Neutrophil (primary cell): ENCODE results near the gene KAT7.

Experiments used
- H3K27ac ChIP-seq: fragments of 200-600 bp; sonication (generic); 2 replicates; pipeline ENCODE4 v1.5.1; 2016; ENCODE audit warnings: mild to moderate bottlenecking, moderate library complexity
- H3K27me3 ChIP-seq: fragments of 200-600 bp; sonication (generic); 2 replicates; pipeline ENCODE4 v1.6.0; 2016; ENCODE audit warnings: mild to moderate bottlenecking
- H3K36me3 ChIP-seq: fragments of 200-600 bp; sonication (generic); 2 replicates; pipeline ENCODE4 v1.5.1; 2017
- H3K4me1 ChIP-seq, 2 experiments: fragments of 200-600 bp in 1 of 2; sonication (generic) in 1 of 2; 1 replicate in 1 of 2; 2 replicates in 1 of 2; pipeline versions ENCODE4 v1.5.1 to v1.6.1; 2013 to 2016; ENCODE audit warnings: low read depth in 1 of 2, low read length in 1 of 2, mild to moderate bottlenecking in 1 of 2, moderate library complexity in 1 of 2; ENCODE audit not compliant: control insufficient read depth in 1 of 2, insufficient read depth in 1 of 2
- H3K4me3 ChIP-seq, 2 experiments: fragments of 200-600 bp in 1 of 2; sonication (generic) in 1 of 2; 1 replicate in 1 of 2; 2 replicates in 1 of 2; pipeline ENCODE4 v1.5.1; 2013 to 2016; ENCODE audit warnings: low read depth in 1 of 2, low read length in 1 of 2, mild to moderate bottlenecking in 1 of 2, moderate library complexity in 1 of 2
- H3K9me3 ChIP-seq: fragments of 200-600 bp; sonication (generic); 2 replicates; pipeline ENCODE4 v1.5.1; 2016
- TF ChIP-seq, protein P1 (sequence below): fragments of 200-600 bp; sonication (generic); IDR thresholded peaks from 2 replicates; pipeline ENCODE4 v1.5.1; 2016; ENCODE audit warnings: antibody characterized with exemption

The KAT7 gene

DNA sequence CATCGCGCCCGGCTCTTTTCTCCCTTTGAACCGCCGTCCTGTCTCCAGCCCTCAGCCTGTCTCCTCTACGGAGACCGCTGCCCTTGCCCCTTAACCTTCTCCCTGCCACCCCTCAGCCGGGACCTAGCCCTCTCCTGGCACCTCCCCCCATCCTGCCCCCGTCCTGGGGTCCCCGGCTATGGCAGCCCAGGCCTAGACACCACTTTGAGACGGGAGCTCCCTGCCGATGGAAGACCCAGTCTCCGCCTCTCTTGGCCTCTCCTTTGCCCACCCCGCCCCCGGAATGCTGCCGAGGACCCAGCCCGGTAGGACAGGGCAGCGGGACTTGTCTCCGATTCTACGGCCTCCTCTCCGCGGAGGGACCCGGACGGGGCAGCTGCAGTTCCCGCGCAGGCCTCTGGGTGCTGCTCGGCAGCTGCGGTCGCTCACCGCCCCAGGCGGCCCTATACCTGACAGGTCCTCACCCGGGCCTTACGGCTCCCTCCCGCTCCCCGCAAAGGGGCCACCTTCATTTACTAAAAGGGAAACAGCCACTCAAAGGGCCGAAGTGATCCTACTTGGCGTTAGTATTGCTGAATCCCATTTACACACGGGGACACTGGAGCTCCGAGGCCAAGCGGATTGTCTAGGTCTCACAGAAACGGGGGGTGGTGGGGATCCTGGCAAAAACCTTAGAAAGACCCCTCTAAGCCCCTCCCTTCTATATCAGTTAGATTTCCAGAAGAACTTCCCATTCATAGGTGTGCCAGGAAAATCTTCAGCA lies 92.0 kb downstream of the KAT7 start:
- no peaks in the 10 kb centered on the region for H3K4me1 ChIP-seq
- no peaks in the 10 kb centered on the region for H3K36me3 ChIP-seq
- no peaks in the 10 kb centered on the region for H3K9me3 ChIP-seq
- no peak overlapping the region for H3K4me3 ChIP-seq
- TF ChIP-seq, protein P1, sequence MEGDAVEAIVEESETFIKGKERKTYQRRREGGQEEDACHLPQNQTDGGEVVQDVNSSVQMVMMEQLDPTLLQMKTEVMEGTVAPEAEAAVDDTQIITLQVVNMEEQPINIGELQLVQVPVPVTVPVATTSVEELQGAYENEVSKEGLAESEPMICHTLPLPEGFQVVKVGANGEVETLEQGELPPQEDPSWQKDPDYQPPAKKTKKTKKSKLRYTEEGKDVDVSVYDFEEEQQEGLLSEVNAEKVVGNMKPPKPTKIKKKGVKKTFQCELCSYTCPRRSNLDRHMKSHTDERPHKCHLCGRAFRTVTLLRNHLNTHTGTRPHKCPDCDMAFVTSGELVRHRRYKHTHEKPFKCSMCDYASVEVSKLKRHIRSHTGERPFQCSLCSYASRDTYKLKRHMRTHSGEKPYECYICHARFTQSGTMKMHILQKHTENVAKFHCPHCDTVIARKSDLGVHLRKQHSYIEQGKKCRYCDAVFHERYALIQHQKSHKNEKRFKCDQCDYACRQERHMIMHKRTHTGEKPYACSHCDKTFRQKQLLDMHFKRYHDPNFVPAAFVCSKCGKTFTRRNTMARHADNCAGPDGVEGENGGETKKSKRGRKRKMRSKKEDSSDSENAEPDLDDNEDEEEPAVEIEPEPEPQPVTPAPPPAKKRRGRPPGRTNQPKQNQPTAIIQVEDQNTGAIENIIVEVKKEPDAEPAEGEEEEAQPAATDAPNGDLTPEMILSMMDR = peak; percentile 56
- no peak overlapping the region for H3K27ac ChIP-seq
- peaks cover 91% of the 10 kb centered on the region for H3K27me3 ChIP-seq

DNA sequence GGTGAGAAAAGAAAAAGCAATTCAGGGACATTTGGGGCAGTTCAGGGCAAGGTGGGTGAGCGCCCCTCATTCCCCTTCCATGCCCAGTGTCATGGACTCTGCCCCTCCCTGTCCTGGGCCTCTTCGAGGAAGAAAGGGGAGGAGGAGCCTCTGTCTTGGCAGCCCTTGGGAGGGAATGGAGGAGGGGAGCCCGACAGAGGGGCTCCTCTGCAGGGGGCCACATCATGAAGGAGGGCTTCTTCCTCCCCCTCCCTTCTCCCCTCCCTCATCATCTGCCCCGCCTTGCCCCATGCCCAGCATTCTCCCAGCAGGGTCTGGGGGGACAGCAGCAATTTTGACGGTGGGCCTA lies 92.5 kb downstream of the KAT7 start:
- no peaks in the 10 kb centered on the region for H3K9me3 ChIP-seq
- H3K4me3 ChIP-seq = no peak overlapping the region
- TF ChIP-seq, protein P1 = no peak
- H3K27ac ChIP-seq = no peak overlapping the region
- peaks cover 92% of the 10 kb centered on the region for H3K27me3 ChIP-seq
- no peaks in the 10 kb centered on the region for H3K36me3 ChIP-seq
- H3K4me1 ChIP-seq = no peaks in the 10 kb centered on the region

DNA sequence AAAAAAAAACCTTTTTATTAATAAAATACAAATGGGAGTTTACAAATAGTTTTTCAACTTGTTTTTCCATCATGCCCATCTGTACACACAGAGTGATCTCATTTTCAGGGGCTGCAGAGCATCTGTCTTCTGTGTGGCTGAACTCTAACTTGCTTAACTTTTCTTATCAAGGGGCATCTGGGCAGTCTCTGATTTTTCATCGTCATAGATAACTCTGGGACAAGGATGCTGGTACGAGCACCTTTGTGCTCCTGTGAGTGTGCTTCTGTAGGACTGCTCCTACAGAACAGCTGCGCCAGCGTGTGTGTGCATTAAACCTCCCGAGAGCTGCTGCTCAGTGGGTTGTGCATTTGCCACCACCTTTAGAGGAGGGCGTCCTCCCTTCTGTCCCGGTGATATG lies 94.0 kb downstream of the KAT7 start:
- Histone ChIP-seq H3K9me3 (no peaks in the 10 kb centered on the region), H3K4me1 (no peaks in the 10 kb centered on the region), H3K27me3 (peaks cover 92% of the 10 kb centered on the region), H3K36me3 (no peaks in the 10 kb centered on the region), H3K27ac (no peak overlapping the region), H3K4me3 (no peak overlapping the region)
- TF ChIP-seq, protein P1 = no peak
